Muscle of arm (tissue), 12 donors: ENCODE results near the gene B4GALT6. TPM values are rescaled to one million over a fixed set of nuclear protein-coding genes. Genes with fewer than 3 reads are reported as not detected.

ENCODE experiments used
- polyA plus RNA-seq, 12 donors: library from polyadenylated mRNA; unstranded; fragments of 120-200 nt; gene quantifications; one replicate each; pipeline ENCODE4 v1.2.1, GENCODE V29; 2013; ENCODE audit not compliant: insufficient read length in 12 of 12

B4GALT6 gene
- polyA plus RNA-seq, 12 donors: 9.6 to 16.1 (median 12.8) TPM; not detected in 1

Other genes starting within 250 kb of the B4GALT6 start
- 10 to 100 TPM in 1 of 12 donors, 1 to 10 TPM in 2, under 1 TPM in 2, not detected in 7; 0.14 to 28.0 (median 5.9) TPM for gene DSG3, start 236.8 kb downstream of the B4GALT6 start, polyA plus RNA-seq
- 10 to 100 TPM in 3 of 12 donors, 1 to 10 TPM in 8, not detected in 1; 4.2 to 22.7 (median 7.3) TPM for gene DSG2, start 186.4 kb downstream of the B4GALT6 start, polyA plus RNA-seq
- gene TTR, start 92.7 kb downstream of the B4GALT6 start, polyA plus RNA-seq: 100 to 1,000 TPM in 1 of 12 donors, 10 to 100 TPM in 1, 1 to 10 TPM in 2, under 1 TPM in 5, not detected in 3; 0.22 to 305 (median 0.60) TPM
- under 1 TPM in 10 of 12 donors, not detected in 2; 0.15 to 0.45 (median 0.24) TPM for gene SLC25A52, start 76.3 kb upstream of the B4GALT6 start, polyA plus RNA-seq